ENCODE data around the gene USP21. TPM values are rescaled to one million over a fixed set of nuclear protein-coding genes. Genes with fewer than 3 reads are reported as not detected.

The USP21 gene
- total and polyA plus RNA-seq, 2 of the 8 experiments (the other 6 are each of a cell fraction or from before 2014, with no cell fraction given): 23.9 to 36.3 TPM

GRCh38 chr1:161159087-161159912 is at the start of gene USP21 (continued):
- TF ChIP-seq, protein P1, sequence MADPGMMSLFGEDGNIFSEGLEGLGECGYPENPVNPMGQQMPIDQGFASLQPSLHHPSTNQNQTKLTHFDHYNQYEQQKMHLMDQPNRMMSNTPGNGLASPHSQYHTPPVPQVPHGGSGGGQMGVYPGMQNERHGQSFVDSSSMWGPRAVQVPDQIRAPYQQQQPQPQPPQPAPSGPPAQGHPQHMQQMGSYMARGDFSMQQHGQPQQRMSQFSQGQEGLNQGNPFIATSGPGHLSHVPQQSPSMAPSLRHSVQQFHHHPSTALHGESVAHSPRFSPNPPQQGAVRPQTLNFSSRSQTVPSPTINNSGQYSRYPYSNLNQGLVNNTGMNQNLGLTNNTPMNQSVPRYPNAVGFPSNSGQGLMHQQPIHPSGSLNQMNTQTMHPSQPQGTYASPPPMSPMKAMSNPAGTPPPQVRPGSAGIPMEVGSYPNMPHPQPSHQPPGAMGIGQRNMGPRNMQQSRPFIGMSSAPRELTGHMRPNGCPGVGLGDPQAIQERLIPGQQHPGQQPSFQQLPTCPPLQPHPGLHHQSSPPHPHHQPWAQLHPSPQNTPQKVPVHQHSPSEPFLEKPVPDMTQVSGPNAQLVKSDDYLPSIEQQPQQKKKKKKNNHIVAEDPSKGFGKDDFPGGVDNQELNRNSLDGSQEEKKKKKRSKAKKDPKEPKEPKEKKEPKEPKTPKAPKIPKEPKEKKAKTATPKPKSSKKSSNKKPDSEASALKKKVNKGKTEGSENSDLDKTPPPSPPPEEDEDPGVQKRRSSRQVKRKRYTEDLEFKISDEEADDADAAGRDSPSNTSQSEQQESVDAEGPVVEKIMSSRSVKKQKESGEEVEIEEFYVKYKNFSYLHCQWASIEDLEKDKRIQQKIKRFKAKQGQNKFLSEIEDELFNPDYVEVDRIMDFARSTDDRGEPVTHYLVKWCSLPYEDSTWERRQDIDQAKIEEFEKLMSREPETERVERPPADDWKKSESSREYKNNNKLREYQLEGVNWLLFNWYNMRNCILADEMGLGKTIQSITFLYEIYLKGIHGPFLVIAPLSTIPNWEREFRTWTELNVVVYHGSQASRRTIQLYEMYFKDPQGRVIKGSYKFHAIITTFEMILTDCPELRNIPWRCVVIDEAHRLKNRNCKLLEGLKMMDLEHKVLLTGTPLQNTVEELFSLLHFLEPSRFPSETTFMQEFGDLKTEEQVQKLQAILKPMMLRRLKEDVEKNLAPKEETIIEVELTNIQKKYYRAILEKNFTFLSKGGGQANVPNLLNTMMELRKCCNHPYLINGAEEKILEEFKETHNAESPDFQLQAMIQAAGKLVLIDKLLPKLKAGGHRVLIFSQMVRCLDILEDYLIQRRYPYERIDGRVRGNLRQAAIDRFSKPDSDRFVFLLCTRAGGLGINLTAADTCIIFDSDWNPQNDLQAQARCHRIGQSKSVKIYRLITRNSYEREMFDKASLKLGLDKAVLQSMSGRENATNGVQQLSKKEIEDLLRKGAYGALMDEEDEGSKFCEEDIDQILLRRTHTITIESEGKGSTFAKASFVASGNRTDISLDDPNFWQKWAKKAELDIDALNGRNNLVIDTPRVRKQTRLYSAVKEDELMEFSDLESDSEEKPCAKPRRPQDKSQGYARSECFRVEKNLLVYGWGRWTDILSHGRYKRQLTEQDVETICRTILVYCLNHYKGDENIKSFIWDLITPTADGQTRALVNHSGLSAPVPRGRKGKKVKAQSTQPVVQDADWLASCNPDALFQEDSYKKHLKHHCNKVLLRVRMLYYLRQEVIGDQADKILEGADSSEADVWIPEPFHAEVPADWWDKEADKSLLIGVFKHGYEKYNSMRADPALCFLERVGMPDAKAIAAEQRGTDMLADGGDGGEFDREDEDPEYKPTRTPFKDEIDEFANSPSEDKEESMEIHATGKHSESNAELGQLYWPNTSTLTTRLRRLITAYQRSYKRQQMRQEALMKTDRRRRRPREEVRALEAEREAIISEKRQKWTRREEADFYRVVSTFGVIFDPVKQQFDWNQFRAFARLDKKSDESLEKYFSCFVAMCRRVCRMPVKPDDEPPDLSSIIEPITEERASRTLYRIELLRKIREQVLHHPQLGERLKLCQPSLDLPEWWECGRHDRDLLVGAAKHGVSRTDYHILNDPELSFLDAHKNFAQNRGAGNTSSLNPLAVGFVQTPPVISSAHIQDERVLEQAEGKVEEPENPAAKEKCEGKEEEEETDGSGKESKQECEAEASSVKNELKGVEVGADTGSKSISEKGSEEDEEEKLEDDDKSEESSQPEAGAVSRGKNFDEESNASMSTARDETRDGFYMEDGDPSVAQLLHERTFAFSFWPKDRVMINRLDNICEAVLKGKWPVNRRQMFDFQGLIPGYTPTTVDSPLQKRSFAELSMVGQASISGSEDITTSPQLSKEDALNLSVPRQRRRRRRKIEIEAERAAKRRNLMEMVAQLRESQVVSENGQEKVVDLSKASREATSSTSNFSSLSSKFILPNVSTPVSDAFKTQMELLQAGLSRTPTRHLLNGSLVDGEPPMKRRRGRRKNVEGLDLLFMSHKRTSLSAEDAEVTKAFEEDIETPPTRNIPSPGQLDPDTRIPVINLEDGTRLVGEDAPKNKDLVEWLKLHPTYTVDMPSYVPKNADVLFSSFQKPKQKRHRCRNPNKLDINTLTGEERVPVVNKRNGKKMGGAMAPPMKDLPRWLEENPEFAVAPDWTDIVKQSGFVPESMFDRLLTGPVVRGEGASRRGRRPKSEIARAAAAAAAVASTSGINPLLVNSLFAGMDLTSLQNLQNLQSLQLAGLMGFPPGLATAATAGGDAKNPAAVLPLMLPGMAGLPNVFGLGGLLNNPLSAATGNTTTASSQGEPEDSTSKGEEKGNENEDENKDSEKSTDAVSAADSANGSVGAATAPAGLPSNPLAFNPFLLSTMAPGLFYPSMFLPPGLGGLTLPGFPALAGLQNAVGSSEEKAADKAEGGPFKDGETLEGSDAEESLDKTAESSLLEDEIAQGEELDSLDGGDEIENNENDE (IDR thresholded peaks at IDR 0.05; ENCODE audit: insufficient replicate concordance, low read length): no peak
- TF ChIP-seq, protein P2, sequence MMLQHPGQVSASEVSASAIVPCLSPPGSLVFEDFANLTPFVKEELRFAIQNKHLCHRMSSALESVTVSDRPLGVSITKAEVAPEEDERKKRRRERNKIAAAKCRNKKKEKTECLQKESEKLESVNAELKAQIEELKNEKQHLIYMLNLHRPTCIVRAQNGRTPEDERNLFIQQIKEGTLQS (IDR thresholded peaks at IDR 0.05; ENCODE audit: insufficient read depth, low read depth, low read length): no peak
- TF ChIP-seq SP1 (IDR thresholded peaks at IDR 0.05; ENCODE audit: low read depth, low read length) (0 out of 2 replicates have a peak, but pooled peaks have one; percentile 2), PHF8 (conservative IDR thresholded peaks at IDR 0.05; ENCODE audit: low read depth, low read length) (peak; percentile 77), POLR2A (IDR thresholded peaks at IDR 0.05; ENCODE audit: control extremely low read depth in 1 of 2, low read depth in 2 of 2, low read length in 2 of 2) (peak in 1 of 2 experiments; percentile 34; a peak in 2 of 3 replicates), FOSL1 (IDR thresholded peaks at IDR 0.05; ENCODE audit: insufficient read depth, low read depth, low read length) (no peak), SIX5 (IDR thresholded peaks at IDR 0.05; ENCODE audit: low read depth, low read length) (0 out of 2 replicates have a peak, but pooled peaks have one; percentile 7), SAP30 (IDR thresholded peaks at IDR 0.05; ENCODE audit: insufficient read depth, insufficient replicate concordance, low read length) (no peak)
- TF ChIP-seq, protein P3, sequence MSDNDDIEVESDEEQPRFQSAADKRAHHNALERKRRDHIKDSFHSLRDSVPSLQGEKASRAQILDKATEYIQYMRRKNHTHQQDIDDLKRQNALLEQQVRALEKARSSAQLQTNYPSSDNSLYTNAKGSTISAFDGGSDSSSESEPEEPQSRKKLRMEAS (IDR thresholded peaks at IDR 0.05): peak; percentile 11
